Body of pancreas (tissue), 4 donors: Measurements from ENCODE around the gene RFWD3. TPM values are rescaled to one million over a fixed set of nuclear protein-coding genes. Genes with fewer than 3 reads are reported as not detected.

Source experiments
- ATAC-seq: fragments of 150-250 bp; one replicate; pipeline ENCODE4 v1.9.1; 2016
- DNase-seq, 4 donors: peaks; one replicate each; pipeline ENCODE4 v3.0.0-alpha.2; 2019
- H3K27ac ChIP-seq, 4 donors: fragments of 200-600 bp; sonication (generic); 1 replicate in 3 of 4; 2 replicates in 1 of 4; pipeline versions ENCODE4 v1.5.1 to v1.6.1; 2016 to 2019; ENCODE audit warnings: mild to moderate bottlenecking in 1 of 4, mixed read lengths in 1 of 4, moderate library complexity in 1 of 4
- H3K27me3 ChIP-seq, 2 donors: fragments of 200-600 bp; sonication (generic); one replicate each; pipeline ENCODE4 v1.6.0; 2016; ENCODE audit warnings: mild to moderate bottlenecking in 1 of 2
- H3K36me3 ChIP-seq, 2 donors: fragments of 200-600 bp; sonication (generic); replicated peaks in 1 of 2; 2 replicates each; pipeline ENCODE4 v1.5.1; 2016; ENCODE audit warnings: low read depth in 2 of 2; ENCODE audit not compliant: insufficient read depth in 1 of 2
- H3K4me1 ChIP-seq: fragments of 200-600 bp; sonication (generic); one replicate; pipeline ENCODE4 v1.6.0; 2016
- H3K4me3 ChIP-seq, 2 donors: fragments of 200-600 bp; sonication (generic); 1 replicate in 1 of 2; 2 replicates in 1 of 2; pipeline ENCODE4 v1.5.1; 2016 to 2019
- H3K9me3 ChIP-seq, 3 donors: fragments of 200-600 bp; sonication (generic); 1 replicate in 2 of 3; 2 replicates in 1 of 3; pipeline ENCODE4 v1.5.1; 2016
- POLR2A ChIP-seq, 3 donors: fragments of 450-650 bp; IDR thresholded peaks; one replicate each; pipeline ENCODE4 v1.6.1; 2016; ENCODE audit warnings: antibody characterized with exemption in 3 of 3, mild to moderate bottlenecking in 2 of 3
- WGBS, 2 donors: methylation state at CpG; one replicate each; pipeline ENCODE4 v1.1.5; 2017; 5-methylcytosine and 5-hydroxymethylcytosine counted together
- intact Hi-C: fragments of 100-400 bp; cut with DNase I; formaldehyde crosslinking; loops from one replicate; pipeline ENCODE4 v1.15.1; 2023
- total RNA-seq, 2 donors: library from RNA; depleted of rRNA; stranded (reverse); fragments of >200 nt; gene quantifications; one replicate each; pipeline ENCODE4 v1.1.0, GENCODE V29; 2016
- TF ChIP-seq, protein P1 (sequence below), 7 experiments: fragments of 450-650 bp in 4 of 7; fragments of 200-600 bp in 3 of 7; sonication (generic) in 3 of 7; IDR thresholded peaks; one replicate each; pipeline ENCODE4 v1.5.1; 2016 to 2019; ENCODE audit warnings: antibody characterized with exemption in 7 of 7

RFWD3 gene
- total RNA-seq, 2 donors from 2014 or later, result 10.5 to 12.2 TPM

DNA sequence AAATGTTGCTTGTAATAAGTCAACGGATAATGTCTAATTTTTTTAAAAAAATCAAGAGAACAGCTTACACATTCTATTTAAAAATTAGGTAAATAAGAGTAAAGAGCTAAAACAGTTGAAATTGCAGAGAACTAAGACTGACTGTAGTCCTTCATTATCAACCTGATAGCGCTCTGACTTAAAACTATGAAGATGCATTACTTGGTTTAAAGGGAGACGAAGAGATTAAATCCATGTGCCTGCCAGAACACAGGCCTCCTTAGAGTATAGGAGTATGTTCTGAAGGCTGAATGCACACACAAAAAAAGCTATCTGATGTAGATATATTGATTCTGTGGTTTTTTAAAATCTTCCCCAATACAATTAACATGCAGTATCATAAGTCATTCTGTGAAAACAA lies 88.2 kb downstream of the RFWD3 start:
- no peak for ATAC-seq

DNA sequence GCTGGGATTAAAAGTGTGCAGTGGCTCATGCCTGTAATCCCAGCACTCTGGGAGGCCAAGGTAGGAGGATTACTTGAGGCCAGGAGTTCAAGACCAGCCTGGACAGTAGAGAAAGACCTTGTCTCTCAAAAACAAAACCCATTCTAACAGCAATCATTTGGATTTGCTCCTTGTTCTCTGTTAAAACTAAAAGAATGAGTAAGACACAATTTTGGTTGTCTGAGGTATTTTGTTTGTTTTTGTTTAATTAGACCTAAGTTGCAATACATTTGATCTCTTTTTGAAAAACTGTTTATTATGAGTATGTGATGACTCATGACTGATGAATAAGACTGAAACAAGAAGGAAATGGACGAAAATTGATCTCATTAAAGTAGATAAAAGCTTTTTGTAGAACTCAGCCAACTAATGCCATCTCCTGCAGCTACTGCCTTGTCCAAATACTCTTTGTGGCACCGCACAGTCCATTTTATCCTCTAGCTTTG lies 88.8 kb downstream of the RFWD3 start:
- ATAC-seq (no peak), DNase-seq (no peak)
- Histone ChIP-seq H3K4me1 (peaks cover 39% of the 10 kb centered on the region), H3K4me3 (no peak overlapping the region), H3K36me3 (no peaks in the 10 kb centered on the region), H3K27ac (no peak overlapping the region), H3K9me3 (no peaks in the 10 kb centered on the region), H3K27me3 (no peaks in the 10 kb centered on the region)
- WGBS, 2 donors, result 51 to 55% methylated on average over 2 of the region's 2 CpGs
- TF ChIP-seq, protein P1, sequence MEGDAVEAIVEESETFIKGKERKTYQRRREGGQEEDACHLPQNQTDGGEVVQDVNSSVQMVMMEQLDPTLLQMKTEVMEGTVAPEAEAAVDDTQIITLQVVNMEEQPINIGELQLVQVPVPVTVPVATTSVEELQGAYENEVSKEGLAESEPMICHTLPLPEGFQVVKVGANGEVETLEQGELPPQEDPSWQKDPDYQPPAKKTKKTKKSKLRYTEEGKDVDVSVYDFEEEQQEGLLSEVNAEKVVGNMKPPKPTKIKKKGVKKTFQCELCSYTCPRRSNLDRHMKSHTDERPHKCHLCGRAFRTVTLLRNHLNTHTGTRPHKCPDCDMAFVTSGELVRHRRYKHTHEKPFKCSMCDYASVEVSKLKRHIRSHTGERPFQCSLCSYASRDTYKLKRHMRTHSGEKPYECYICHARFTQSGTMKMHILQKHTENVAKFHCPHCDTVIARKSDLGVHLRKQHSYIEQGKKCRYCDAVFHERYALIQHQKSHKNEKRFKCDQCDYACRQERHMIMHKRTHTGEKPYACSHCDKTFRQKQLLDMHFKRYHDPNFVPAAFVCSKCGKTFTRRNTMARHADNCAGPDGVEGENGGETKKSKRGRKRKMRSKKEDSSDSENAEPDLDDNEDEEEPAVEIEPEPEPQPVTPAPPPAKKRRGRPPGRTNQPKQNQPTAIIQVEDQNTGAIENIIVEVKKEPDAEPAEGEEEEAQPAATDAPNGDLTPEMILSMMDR (IDR thresholded peaks at IDR 0.05), result no peak
- TF ChIP-seq POLR2A (IDR thresholded peaks at IDR 0.05), result no peak
- intact Hi-C loops, result no loop called here

More for the DNA sequence above, 88.2 kb downstream of the RFWD3 start:
- TF ChIP-seq, protein P1 (IDR thresholded peaks at IDR 0.05), result no peak
- no peak for TF ChIP-seq POLR2A (IDR thresholded peaks at IDR 0.05)
- peaks cover 39% of the 10 kb centered on the region for H3K4me1 ChIP-seq
- H3K36me3 ChIP-seq, result no peaks in the 10 kb centered on the region
- no peak overlapping the region for H3K27ac ChIP-seq
- no peak overlapping the region for H3K4me3 ChIP-seq
- intact Hi-C loops, result no loop called here
- no peaks in the 10 kb centered on the region for H3K9me3 ChIP-seq
- no peak for DNase-seq
- H3K27me3 ChIP-seq, result no peaks in the 10 kb centered on the region
- 85 to 92% methylated on average over 3 of the region's 3 CpGs for WGBS, 2 donors

DNA sequence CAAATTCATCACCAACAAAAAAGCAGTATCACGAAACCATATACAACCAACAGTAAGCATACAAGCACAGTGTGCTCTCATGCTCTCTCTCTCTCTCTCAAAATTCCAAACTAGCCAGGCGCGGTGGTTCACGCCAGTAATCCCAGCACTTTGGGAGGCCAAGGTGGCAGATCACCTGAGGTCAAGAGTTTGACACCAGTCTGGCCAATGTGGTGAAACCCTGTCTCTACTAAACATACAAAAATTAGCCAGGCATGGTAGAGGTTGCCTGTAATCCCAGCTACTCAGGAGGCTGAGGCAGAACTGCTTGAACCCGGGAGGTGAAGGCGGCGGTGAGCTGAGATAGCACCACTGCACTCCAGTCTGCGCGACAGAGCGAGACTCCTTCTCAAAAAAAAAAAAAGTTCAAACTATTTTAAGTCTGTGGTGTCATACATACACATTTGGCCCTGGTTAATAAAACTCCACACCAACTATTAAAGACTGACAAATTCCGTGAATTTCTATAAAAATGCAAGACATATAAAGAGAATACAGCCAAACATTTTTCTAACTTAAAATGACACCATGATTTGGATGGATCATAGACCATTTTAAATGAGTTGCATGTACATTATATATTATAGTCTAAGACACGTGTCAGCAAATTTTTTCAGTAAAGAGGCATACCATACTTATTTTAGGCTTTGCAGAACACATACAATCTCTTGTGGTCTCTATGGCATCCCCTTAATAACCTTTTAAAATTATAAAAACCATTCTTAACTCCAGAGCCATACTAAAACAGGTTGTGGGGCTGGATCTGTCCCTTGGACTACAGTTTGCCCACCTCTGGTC lies 90.7 kb downstream of the RFWD3 start:
- 93 to 94% methylated on average over 12 of the region's 12 CpGs for WGBS, 2 donors
- H3K27me3 ChIP-seq, result no peaks in the 10 kb centered on the region
- peaks cover 48% of the 10 kb centered on the region for H3K4me1 ChIP-seq
- DNase-seq, result no peak
- no peaks in the 10 kb centered on the region for H3K36me3 ChIP-seq
- H3K9me3 ChIP-seq, result no peaks in the 10 kb centered on the region
- no peak overlapping the region for H3K27ac ChIP-seq
- TF ChIP-seq, protein P1 (IDR thresholded peaks at IDR 0.05), result no peak
- no peak for TF ChIP-seq POLR2A (IDR thresholded peaks at IDR 0.05)
- intact Hi-C loops, result no loop called here
- no peak overlapping the region for H3K4me3 ChIP-seq
- ATAC-seq, result no peak

DNA sequence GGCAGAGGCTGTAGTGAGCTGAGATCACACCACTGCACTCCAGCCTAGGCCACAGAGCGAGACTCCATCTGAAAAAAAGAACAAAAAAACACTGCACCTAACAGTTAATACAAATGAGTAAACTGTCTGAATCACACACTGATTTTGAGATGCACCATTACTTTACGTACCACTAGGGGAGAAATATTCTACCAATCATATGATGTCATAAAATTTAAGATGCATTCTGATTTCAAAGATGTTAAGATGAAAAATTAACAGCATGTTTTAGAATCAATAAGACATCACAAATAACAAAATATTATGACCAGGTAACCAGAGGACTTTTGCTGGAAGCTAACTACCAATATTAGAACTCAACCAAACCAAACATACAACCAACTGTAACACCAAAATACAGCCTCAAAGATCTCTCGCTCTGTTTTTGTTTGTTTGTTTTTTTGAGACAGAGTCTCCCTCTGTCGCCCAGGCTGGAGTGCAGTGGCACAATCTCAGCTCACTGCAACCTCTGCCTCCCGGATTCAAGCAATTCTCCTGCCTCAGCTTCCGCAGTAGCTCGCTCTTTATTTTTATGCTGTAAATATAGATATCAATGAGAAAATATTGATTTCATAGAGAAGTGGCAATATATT lies 91.4 kb downstream of the RFWD3 start:
- H3K4me3 ChIP-seq, result no peak overlapping the region
- peaks cover 49% of the 10 kb centered on the region for H3K4me1 ChIP-seq
- ATAC-seq (no peak), DNase-seq (no peak)
- H3K27ac ChIP-seq, result no peak overlapping the region
- TF ChIP-seq, protein P1 (IDR thresholded peaks at IDR 0.05), result no peak
- no peak for TF ChIP-seq POLR2A (IDR thresholded peaks at IDR 0.05)
- intact Hi-C loops, result no loop called here
- WGBS, 2 donors, result 87 to 90% methylated on average over 7 of the region's 7 CpGs
- H3K9me3 ChIP-seq, result no peaks in the 10 kb centered on the region
- no peaks in the 10 kb centered on the region for H3K36me3 ChIP-seq
- H3K27me3 ChIP-seq, result no peaks in the 10 kb centered on the region
